ENCODE results near the gene ACSS1. TPM values are rescaled to one million over a fixed set of nuclear protein-coding genes. Genes with fewer than 3 reads are reported as not detected.

ACSS1 gene
- total RNA-seq, 2 experiments from 2014 or later: 17.5 to 18.2 TPM

- no peak overlapping the region for H3K4me3 Mint-ChIP-seq
- peaks cover 20% of the 10 kb centered on the region for H3K4me1 Mint-ChIP-seq (ENCODE audit: low read depth)
- no peak for DNase-seq
- no peak for ATAC-seq
- no peak overlapping the region for H3K27ac Mint-ChIP-seq
- TF ChIP-seq CTCF (IDR thresholded peaks at IDR 0.05): no peak
- ChIA-PET POLR2A (no interaction called here), CTCF (no interaction called here)
- H3K27me3 Mint-ChIP-seq: no peaks in the 10 kb centered on the region
- no peaks in the 10 kb centered on the region for H3K36me3 Mint-ChIP-seq (ENCODE audit: low read depth)
- H3K9me3 Mint-ChIP-seq: no peaks in the 10 kb centered on the region
- intact Hi-C loops (cut with micrococcal nuclease): no loop called here
Measured at GRCh38 chr20:25097498-25097897, 39.6 kb upstream of the ACSS1 start.

DNA sequence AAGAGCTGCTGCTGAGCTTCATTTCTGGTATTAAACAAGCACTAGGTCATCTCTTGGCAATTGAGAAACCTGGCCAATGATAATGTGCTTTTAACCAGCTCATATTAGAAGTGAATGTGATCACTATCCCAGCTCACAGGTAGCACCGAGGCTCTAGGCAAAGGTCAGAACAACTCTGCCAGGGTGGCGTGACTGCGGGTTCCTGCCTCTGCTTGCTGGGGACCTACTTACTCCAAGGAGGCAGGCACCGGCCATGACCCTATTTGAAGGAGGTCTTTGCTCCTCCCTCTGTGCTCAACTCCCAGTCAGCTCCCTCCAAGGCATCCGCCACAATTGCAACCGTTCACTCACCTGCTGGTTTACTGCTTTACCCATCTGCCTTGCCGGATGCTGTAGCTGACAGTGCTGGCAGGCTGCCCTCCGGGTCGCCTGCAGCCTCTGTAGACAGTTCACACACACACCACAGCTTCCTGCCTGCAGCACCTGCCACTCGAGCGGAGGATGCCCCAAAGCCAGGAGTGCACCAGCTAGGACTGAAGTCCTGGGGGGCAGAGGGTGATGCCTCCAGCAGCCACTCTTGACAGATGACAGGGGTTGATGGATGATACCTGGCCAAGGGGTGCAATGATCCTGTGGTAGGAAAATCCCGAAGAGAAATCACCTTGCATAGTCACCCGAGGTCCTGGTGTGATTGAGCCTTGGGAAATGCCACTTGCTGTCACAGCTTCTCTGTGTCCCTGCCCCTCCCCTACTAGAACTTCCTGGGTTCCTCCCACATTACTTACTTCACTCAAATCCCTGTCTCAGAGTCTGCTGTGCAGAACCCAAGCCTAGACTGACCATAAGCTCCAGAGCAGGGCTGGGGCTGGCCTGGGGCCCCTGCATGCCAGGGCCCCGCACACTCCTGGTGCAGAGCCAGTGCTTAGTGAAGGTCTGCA lies 32.8 kb upstream of the ACSS1 start:
- H3K27ac Mint-ChIP-seq: peak overlapping the region; percentile 50
- POLR2A ChIA-PET: interaction anchor here (0.6 to 1.3 kb wide), 6 partner anchors 11 to 149 kb away, joined by 3 to 4 read pairs (median 3); partner anchors contain the start of gene APMAP
- no peaks in the 10 kb centered on the region for H3K36me3 Mint-ChIP-seq (ENCODE audit: low read depth)
- DNase-seq (peak; percentile 87), ATAC-seq (peak; percentile 96)
- no peak for TF ChIP-seq CTCF (IDR thresholded peaks at IDR 0.05)
- CTCF ChIA-PET: interaction anchor here (0.6 to 1.8 kb wide), 13 partner anchors 9 to 157 kb away, joined by 3 to 9 read pairs (median 3); no protein-coding TSS in a partner anchor
- intact Hi-C loops (cut with micrococcal nuclease): no loop called here
- no peak overlapping the region for H3K4me3 Mint-ChIP-seq
- H3K9me3 Mint-ChIP-seq: no peaks in the 10 kb centered on the region
- H3K4me1 Mint-ChIP-seq (ENCODE audit: low read depth): peaks cover 28% of the 10 kb centered on the region
- peaks cover 3% of the 10 kb centered on the region for H3K27me3 Mint-ChIP-seq

- DNase-seq (no peak), ATAC-seq (no peak)
- no peak for TF ChIP-seq CTCF (IDR thresholded peaks at IDR 0.05)
- peaks cover 28% of the 10 kb centered on the region for H3K4me1 Mint-ChIP-seq (ENCODE audit: low read depth)
- no peaks in the 10 kb centered on the region for H3K36me3 Mint-ChIP-seq (ENCODE audit: low read depth)
- H3K27me3 Mint-ChIP-seq: peaks cover 7% of the 10 kb centered on the region
- intact Hi-C loops (cut with micrococcal nuclease): no loop called here
- H3K9me3 Mint-ChIP-seq: no peaks in the 10 kb centered on the region
- ChIA-PET CTCF (interaction anchor here (0.8 to 1.6 kb wide), 7 partner anchors 15 to 96 kb away, joined by 3 to 9 read pairs (median 4); no protein-coding TSS in a partner anchor), POLR2A (no interaction called here)
- H3K27ac Mint-ChIP-seq: no peak overlapping the region
- H3K4me3 Mint-ChIP-seq: no peak overlapping the region
Measured at GRCh38 chr20:25089662-25090061, 31.7 kb upstream of the ACSS1 start.

GRCh38 chr20:25089096-25089495 lies 31.2 kb upstream of the ACSS1 start:
- ChIA-PET CTCF (no interaction called here), POLR2A (no interaction called here)
- Mint-ChIP-seq H3K36me3 (ENCODE audit: low read depth) (no peaks in the 10 kb centered on the region), H3K4me1 (ENCODE audit: low read depth) (peaks cover 28% of the 10 kb centered on the region), H3K4me3 (no peak overlapping the region), H3K9me3 (no peaks in the 10 kb centered on the region), H3K27me3 (peaks cover 13% of the 10 kb centered on the region), H3K27ac (no peak overlapping the region)
- DNase-seq (no peak), ATAC-seq (no peak)
- intact Hi-C loops (cut with micrococcal nuclease): no loop called here
- TF ChIP-seq CTCF (IDR thresholded peaks at IDR 0.05): no peak

DNA sequence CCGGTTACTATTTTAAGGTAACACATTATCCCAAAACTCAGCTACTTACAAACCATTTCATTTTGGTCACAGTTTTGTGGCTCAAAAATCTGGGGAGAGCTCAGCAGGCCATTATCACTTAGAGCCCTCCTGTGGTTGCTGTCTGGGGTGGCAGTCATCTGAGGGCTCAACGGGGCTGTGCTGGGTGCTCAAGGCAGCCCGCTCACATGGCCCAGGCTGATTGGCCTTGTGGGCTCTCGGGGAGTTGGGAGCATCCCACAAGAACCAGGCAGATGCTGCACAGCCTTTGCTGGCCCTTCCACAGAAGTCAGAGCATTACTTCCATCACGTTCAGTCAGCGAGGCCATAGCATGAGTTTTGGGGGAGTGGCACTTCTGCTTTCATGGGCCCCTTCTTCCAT lies 30.3 kb upstream of the ACSS1 start:
- DNase-seq: no peak
- H3K9me3 Mint-ChIP-seq: no peaks in the 10 kb centered on the region
- ATAC-seq: no peak
- intact Hi-C loops (cut with micrococcal nuclease): no loop called here
- H3K4me1 Mint-ChIP-seq (ENCODE audit: low read depth): peaks cover 32% of the 10 kb centered on the region
- no peak overlapping the region for H3K4me3 Mint-ChIP-seq
- TF ChIP-seq CTCF (IDR thresholded peaks at IDR 0.05): no peak
- H3K27ac Mint-ChIP-seq: no peak overlapping the region
- peaks cover 21% of the 10 kb centered on the region for H3K27me3 Mint-ChIP-seq
- no peaks in the 10 kb centered on the region for H3K36me3 Mint-ChIP-seq (ENCODE audit: low read depth)
- ChIA-PET CTCF (no interaction called here), POLR2A (no interaction called here)

Measured in activated CD8-positive, alpha-beta T cell treated with anti-CD3 and anti-CD28 coated beads for 36 hours (primary cell).